AG09319 (cell line): Measurements from ENCODE around the gene SLC41A3.
"Not testable (repeated sequence)": the region's sequence is repeated elsewhere in the genome, so short reads cannot be mapped to it uniquely, and the experiment has no call there.

Source experiments
- DNase-seq: peaks from one replicate; pipeline ENCODE4 v3.0.0-alpha.2; 2010; ENCODE audit warnings: low read depth; ENCODE audit errors: extremely low read depth
- CTCF ChIP-seq: IDR thresholded peaks from 2 replicates; pipeline ENCODE4 v1.5.1; 2011; ENCODE audit warnings: low read depth, mild to moderate bottlenecking, inconsistent platforms, low read length, moderate library complexity

SLC41A3 gene

GRCh38 chr3:126004217-126004616, 79.7 kb downstream of the SLC41A3 start:
- no peak for DNase-seq
- no peak for TF ChIP-seq CTCF

- no peak for DNase-seq
- no peak for TF ChIP-seq CTCF
These were observed 80.3 kb downstream of the SLC41A3 start for GRCh38 chr3:126003447-126004190.

GRCh38 chr3:126002189-126002588, 81.7 kb downstream of the SLC41A3 start:
- TF ChIP-seq CTCF = no peak

GRCh38 chr3:125996751-125997150, 87.2 kb downstream of the SLC41A3 start:
- not testable (repeated sequence) for DNase-seq

More at GRCh38 chr3:126002189-126002588, 81.7 kb downstream of the SLC41A3 start:
- DNase-seq = no peak

GRCh38 chr3:125990253-125990970, 93.5 kb downstream of the SLC41A3 start:
- no peak for TF ChIP-seq CTCF
- peak; percentile 69 for DNase-seq

GRCh38 chr3:125984951-125985350, 99.0 kb downstream of the SLC41A3 start:
- DNase-seq = not testable (repeated sequence)

GRCh38 chr3:125977104-125977503, 106.8 kb downstream of the SLC41A3 start:
- not testable (repeated sequence) for DNase-seq

- not testable (repeated sequence) for DNase-seq
These were observed 107.9 kb downstream of the SLC41A3 start for GRCh38 chr3:125976003-125976390.

GRCh38 chr3:125975245-125976002, 108.5 kb downstream of the SLC41A3 start:
- not testable (repeated sequence) for DNase-seq
